Suprapubic skin (tissue), 4 donors: ENCODE data around the gene DGKH. TPM values are rescaled to one million over a fixed set of nuclear protein-coding genes. Genes with fewer than 3 reads are reported as not detected.

Experiments
- DNase-seq, 2 donors: peaks; one replicate each; pipeline ENCODE4 v3.0.0-alpha.2; 2019; ENCODE audit warnings: low spot score in 2 of 2
- H3K27ac ChIP-seq: fragments of 200-600 bp; sonication (generic); one replicate; pipeline ENCODE4 v1.5.1; 2019
- H3K27me3 ChIP-seq: fragments of 200-600 bp; sonication (generic); one replicate; pipeline ENCODE4 v1.5.1; 2019
- H3K36me3 ChIP-seq: fragments of 200-600 bp; sonication (generic); one replicate; pipeline ENCODE4 v1.5.1; 2019
- H3K4me1 ChIP-seq: fragments of 200-600 bp; sonication (generic); one replicate; pipeline ENCODE4 v1.5.1; 2019
- H3K4me3 ChIP-seq: fragments of 200-600 bp; sonication (generic); one replicate; pipeline ENCODE4 v1.5.1; 2019; ENCODE audit warnings: mild to moderate bottlenecking
- H3K9me3 ChIP-seq: fragments of 200-600 bp; sonication (generic); one replicate; pipeline ENCODE4 v1.5.1; 2019
- EP300 ChIP-seq: sonication (generic); formaldehyde crosslinking; IDR thresholded peaks from one replicate; pipeline ENCODE4 v1.6.1; 2017; ENCODE audit warnings: antibody characterized with exemption
- POLR2A ChIP-seq, 2 donors: fragments of 450-650 bp; IDR thresholded peaks; one replicate each; pipeline ENCODE4 v1.6.1; 2017; ENCODE audit warnings: antibody characterized with exemption in 2 of 2, mild to moderate bottlenecking in 2 of 2, moderate library complexity in 2 of 2
- POLR2AphosphoS5 ChIP-seq, 3 donors: sonication (generic); formaldehyde crosslinking; IDR thresholded peaks; one replicate each; pipeline ENCODE4 v1.6.1; 2017; ENCODE audit warnings: antibody characterized with exemption in 3 of 3
- WGBS: methylation state at CpG from one replicate; pipeline ENCODE4 v1.1.5; 2018; 5-methylcytosine and 5-hydroxymethylcytosine counted together
- total RNA-seq, 4 donors: library from RNA; depleted of rRNA; stranded (reverse); fragments of >200 nt; gene quantifications; one replicate each; pipeline ENCODE4 v1.1.0, GENCODE V29; 2016
- TF ChIP-seq, protein P1 (sequence below), 2 donors: fragments of 200-600 bp in 1 of 2; fragments of 450-650 bp in 1 of 2; sonication (generic) in 1 of 2; IDR thresholded peaks; one replicate each; pipeline ENCODE4 v1.5.1; 2016 to 2019; ENCODE audit warnings: antibody characterized with exemption in 2 of 2, mild to moderate bottlenecking in 1 of 2, moderate library complexity in 1 of 2

Gene DGKH
- total RNA-seq, 4 donors from 2014 or later, result 14.8 to 28.0 (median 16.9) TPM

GRCh38 chr13:42181381-42181953 is 133.0 kb downstream of the DGKH start:
- no peak for DNase-seq
- WGBS, result 68% methylated on average over 1 of the region's 2 CpGs

DNA sequence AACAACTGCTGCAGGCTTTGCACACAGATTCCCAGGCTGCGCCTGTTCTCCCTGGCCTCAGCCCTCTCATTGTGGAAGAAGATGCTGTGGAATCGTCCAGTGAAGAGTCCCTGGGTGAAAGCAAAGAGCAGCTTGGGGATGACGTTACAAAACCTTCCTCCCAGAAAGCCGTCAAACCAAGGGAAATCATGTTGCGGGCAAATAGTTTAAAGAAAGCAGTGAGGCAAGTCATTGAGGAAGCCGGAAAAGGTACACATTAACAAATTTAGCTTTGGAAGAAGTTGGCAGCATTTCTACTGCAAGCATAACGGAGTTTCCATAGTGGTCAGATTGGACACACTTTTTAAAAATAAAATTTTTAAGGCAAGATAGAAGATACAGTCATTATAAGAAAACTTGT is 140.6 kb downstream of the DGKH start:
- Histone ChIP-seq H3K36me3 (peaks cover 36% of the 10 kb centered on the region), H3K27ac (no peak overlapping the region), H3K4me3 (no peak overlapping the region), H3K4me1 (no peaks in the 10 kb centered on the region), H3K9me3 (no peaks in the 10 kb centered on the region), H3K27me3 (no peaks in the 10 kb centered on the region)
- no peak for TF ChIP-seq EP300
- DNase-seq, result no peak
- WGBS, result 91% methylated on average over 7 of the region's 7 CpGs

More at GRCh38 chr13:42181381-42181953, 133.0 kb downstream of the DGKH start:
- H3K4me3 ChIP-seq, result no peak overlapping the region
- TF ChIP-seq POLR2A (IDR thresholded peaks at IDR 0.05) (no peak), EP300 (no peak), POLR2AphosphoS5 (IDR thresholded peaks at IDR 0.05) (no peak)
- TF ChIP-seq, protein P1, sequence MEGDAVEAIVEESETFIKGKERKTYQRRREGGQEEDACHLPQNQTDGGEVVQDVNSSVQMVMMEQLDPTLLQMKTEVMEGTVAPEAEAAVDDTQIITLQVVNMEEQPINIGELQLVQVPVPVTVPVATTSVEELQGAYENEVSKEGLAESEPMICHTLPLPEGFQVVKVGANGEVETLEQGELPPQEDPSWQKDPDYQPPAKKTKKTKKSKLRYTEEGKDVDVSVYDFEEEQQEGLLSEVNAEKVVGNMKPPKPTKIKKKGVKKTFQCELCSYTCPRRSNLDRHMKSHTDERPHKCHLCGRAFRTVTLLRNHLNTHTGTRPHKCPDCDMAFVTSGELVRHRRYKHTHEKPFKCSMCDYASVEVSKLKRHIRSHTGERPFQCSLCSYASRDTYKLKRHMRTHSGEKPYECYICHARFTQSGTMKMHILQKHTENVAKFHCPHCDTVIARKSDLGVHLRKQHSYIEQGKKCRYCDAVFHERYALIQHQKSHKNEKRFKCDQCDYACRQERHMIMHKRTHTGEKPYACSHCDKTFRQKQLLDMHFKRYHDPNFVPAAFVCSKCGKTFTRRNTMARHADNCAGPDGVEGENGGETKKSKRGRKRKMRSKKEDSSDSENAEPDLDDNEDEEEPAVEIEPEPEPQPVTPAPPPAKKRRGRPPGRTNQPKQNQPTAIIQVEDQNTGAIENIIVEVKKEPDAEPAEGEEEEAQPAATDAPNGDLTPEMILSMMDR (IDR thresholded peaks at IDR 0.05), result no peak
- no peaks in the 10 kb centered on the region for H3K27me3 ChIP-seq
- no peak overlapping the region for H3K27ac ChIP-seq
- peaks cover 9% of the 10 kb centered on the region for H3K36me3 ChIP-seq
- H3K9me3 ChIP-seq, result no peaks in the 10 kb centered on the region
- H3K4me1 ChIP-seq, result no peaks in the 10 kb centered on the region

DNA sequence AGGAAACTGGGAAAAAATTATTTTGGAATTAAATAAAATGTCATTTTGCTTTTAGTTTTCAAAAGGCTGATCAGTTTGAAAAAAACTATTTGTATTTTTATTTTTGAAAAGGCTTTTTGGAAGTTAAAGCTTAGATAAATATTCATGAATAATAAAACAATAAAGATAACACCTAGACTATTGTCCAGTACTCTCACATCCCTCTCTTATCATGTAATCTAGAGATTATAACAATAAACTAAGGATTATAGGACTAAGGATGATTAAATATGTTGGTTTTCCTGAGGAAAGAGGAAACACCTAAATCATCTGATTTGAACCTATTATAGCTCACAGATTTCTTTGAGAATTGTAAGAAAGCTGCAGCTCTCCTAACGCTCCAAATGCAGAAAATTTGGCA is 142.1 kb downstream of the DGKH start:
- TF ChIP-seq, protein P1 (IDR thresholded peaks at IDR 0.05), result no peak
- TF ChIP-seq POLR2AphosphoS5 (IDR thresholded peaks at IDR 0.05) (no peak), EP300 (no peak), POLR2A (IDR thresholded peaks at IDR 0.05) (no peak)
- H3K4me3 ChIP-seq, result no peak overlapping the region
- H3K36me3 ChIP-seq, result peaks cover 47% of the 10 kb centered on the region
- no peaks in the 10 kb centered on the region for H3K9me3 ChIP-seq
- no peak for DNase-seq
- WGBS, result 91% methylated on average over 1 of the region's 1 CpG
- no peak overlapping the region for H3K27ac ChIP-seq
- H3K4me1 ChIP-seq, result no peaks in the 10 kb centered on the region
- H3K27me3 ChIP-seq, result no peaks in the 10 kb centered on the region

DNA sequence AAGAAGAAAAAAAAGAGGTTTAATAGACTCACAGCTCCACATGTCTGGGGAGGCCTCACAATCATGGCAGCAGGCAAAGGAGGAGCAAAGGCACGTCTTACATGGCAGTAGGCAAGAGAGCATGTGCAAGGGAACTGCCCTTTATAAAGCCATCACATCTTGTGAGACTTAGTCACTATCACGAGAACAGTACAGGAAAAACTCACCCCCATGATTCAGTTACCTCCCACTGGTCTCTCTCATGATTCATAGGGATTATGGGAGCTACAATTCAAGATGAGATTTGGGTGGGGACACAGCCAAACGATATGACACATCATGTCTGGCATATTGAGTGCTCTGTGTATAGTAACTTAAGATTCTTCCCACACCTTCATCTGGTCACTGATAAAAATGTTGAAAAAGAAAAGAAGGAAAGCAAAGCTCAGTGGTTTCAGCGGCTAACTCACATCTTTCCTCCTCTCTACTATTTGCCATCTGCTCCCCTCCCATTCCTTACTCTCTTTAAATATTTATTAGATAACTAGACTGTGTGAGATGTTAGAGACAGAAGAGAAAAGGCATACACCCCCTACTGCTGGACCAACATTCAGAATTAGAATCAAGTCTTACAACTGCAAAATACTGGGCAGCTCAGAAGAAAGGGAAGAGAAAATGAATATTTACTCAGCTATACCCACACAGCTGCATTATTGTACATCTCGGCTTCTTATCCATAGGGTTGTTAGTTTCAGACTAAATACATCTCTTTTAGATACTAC is 163.4 kb downstream of the DGKH start:
- peaks cover 37% of the 10 kb centered on the region for H3K36me3 ChIP-seq
- DNase-seq, result no peak
- H3K27ac ChIP-seq, result no peak overlapping the region
- WGBS, result 93% methylated on average over 5 of the region's 5 CpGs
- H3K27me3 ChIP-seq, result no peaks in the 10 kb centered on the region
- TF ChIP-seq POLR2A (IDR thresholded peaks at IDR 0.05) (no peak), POLR2AphosphoS5 (IDR thresholded peaks at IDR 0.05) (no peak), EP300 (no peak)
- H3K4me3 ChIP-seq, result no peak overlapping the region
- H3K4me1 ChIP-seq, result no peaks in the 10 kb centered on the region
- H3K9me3 ChIP-seq, result no peaks in the 10 kb centered on the region

DNA sequence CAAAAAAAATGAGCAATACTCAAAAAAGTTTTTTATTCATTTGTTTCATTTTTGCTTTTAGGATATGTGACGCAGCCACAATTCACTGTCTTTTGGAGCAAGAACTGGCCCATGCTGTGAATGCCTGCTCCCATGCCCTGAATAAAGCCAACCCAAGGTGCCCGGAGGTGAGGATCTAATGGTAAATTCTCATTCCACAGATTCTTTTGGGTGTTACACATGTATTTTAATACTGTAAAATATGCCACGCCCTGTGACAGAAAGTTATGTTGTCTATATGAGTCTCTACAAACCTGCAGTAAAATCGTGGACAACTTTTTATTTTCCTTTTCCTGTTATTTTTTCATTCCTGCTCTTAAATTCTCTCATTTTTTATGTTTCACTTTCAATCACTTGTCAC is 166.0 kb downstream of the DGKH start:
- H3K36me3 ChIP-seq, result peaks cover 34% of the 10 kb centered on the region
- no peaks in the 10 kb centered on the region for H3K27me3 ChIP-seq
- H3K27ac ChIP-seq, result no peak overlapping the region
- WGBS, result 64% methylated on average over 4 of the region's 4 CpGs
- H3K9me3 ChIP-seq, result no peaks in the 10 kb centered on the region
- peaks cover 6% of the 10 kb centered on the region for H3K4me1 ChIP-seq
- H3K4me3 ChIP-seq, result no peak overlapping the region
- TF ChIP-seq, protein P1 (IDR thresholded peaks at IDR 0.05), result no peak
- TF ChIP-seq POLR2A (IDR thresholded peaks at IDR 0.05) (no peak), POLR2AphosphoS5 (IDR thresholded peaks at IDR 0.05) (no peak), EP300 (no peak)
- no peak for DNase-seq

DNA sequence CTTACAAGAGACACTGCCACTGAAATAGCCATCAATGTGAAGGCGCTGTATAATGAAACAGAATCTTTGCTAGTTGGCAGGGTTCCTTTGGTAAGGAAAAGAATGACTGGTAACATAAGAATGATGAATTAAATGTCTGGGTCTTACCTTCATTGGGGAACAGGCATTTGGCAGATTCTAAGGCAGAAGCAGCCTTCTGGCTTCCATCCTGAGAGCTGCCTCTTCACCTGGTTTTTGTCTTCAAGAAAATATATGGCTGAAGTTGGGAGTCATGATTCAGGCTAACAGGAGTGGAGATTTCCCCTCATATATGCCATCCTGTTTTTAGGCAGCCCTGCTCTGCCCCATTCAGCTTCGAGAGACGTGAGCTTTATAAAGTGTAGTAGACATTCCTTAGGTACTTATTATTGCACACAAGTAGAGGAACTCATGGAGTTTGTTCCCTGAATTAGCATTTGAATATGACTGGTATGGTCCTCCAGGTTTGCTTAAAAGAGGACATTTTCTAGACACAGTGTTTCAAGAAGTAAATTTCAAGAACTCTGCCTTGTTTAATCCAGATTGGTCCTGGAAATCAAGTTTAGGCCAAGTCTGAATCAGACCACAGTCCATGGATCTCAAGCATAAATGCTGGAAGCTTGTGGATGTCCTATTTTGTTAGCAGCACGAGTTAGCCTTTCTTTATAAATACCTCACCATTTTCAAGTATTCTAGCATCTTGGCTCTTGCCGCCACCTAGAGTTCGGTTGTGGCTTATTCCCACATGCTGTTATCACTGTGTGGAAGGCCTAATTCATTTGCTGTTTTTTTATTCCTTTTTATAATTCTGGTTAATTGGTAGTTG is 167.4 kb downstream of the DGKH start:
- no peak for DNase-seq
- H3K4me3 ChIP-seq, result no peak overlapping the region
- WGBS, result 62% methylated on average over 6 of the region's 6 CpGs
- no peaks in the 10 kb centered on the region for H3K9me3 ChIP-seq
- no peaks in the 10 kb centered on the region for H3K27me3 ChIP-seq
- H3K27ac ChIP-seq, result no peak overlapping the region
- peaks cover 37% of the 10 kb centered on the region for H3K36me3 ChIP-seq
- TF ChIP-seq POLR2AphosphoS5 (IDR thresholded peaks at IDR 0.05) (no peak), EP300 (no peak), POLR2A (IDR thresholded peaks at IDR 0.05) (no peak)
- TF ChIP-seq, protein P1 (IDR thresholded peaks at IDR 0.05), result no peak
- peaks cover 6% of the 10 kb centered on the region for H3K4me1 ChIP-seq
